Hepatocyte (in vitro differentiated cells): ENCODE measurements around the gene CACNA2D4.

Source experiments
- EZH2 ChIP-seq: fragments of 200-600 bp; sonication (generic); IDR thresholded peaks from 2 replicates; pipeline ENCODE4 v1.6.1; 2016; ENCODE audit warnings: antibody characterized with exemption, mild to moderate bottlenecking, borderline replicate concordance
- EZH2phosphoT487 ChIP-seq: fragments of 200-600 bp; sonication (generic); IDR thresholded peaks from one replicate; pipeline ENCODE4 v1.6.1; 2018; ENCODE audit warnings: antibody characterized with exemption, mild to moderate bottlenecking, low read depth, moderate library complexity; ENCODE audit not compliant: unreplicated experiment, severe bottlenecking
- TF ChIP-seq, protein P1 (sequence below): fragments of 200-600 bp; sonication (generic); IDR thresholded peaks from 2 replicates; pipeline ENCODE4 v1.5.1; 2016; ENCODE audit warnings: antibody characterized with exemption, mild to moderate bottlenecking; ENCODE audit not compliant: poor library complexity

GRCh38 chr12:1806301-1807086 is 112.0 kb downstream of the CACNA2D4 start:
- TF ChIP-seq, protein P1, sequence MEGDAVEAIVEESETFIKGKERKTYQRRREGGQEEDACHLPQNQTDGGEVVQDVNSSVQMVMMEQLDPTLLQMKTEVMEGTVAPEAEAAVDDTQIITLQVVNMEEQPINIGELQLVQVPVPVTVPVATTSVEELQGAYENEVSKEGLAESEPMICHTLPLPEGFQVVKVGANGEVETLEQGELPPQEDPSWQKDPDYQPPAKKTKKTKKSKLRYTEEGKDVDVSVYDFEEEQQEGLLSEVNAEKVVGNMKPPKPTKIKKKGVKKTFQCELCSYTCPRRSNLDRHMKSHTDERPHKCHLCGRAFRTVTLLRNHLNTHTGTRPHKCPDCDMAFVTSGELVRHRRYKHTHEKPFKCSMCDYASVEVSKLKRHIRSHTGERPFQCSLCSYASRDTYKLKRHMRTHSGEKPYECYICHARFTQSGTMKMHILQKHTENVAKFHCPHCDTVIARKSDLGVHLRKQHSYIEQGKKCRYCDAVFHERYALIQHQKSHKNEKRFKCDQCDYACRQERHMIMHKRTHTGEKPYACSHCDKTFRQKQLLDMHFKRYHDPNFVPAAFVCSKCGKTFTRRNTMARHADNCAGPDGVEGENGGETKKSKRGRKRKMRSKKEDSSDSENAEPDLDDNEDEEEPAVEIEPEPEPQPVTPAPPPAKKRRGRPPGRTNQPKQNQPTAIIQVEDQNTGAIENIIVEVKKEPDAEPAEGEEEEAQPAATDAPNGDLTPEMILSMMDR, result no peak
- TF ChIP-seq EZH2 (no peak), EZH2phosphoT487 (no peak)
